Anterior cingulate cortex (tissue), 58 donors: Measurements from ENCODE around the gene LRCH2.
"Not testable (repeated sequence)": the region's sequence is repeated elsewhere in the genome, so short reads cannot be mapped to it uniquely, and the experiment has no call there.

Experiments used
- DNase-seq, 58 donors: peaks; one replicate each; lab custom pipeline; 2025; lab: John Stamatoyannopoulos, UW

The LRCH2 gene

DNA sequence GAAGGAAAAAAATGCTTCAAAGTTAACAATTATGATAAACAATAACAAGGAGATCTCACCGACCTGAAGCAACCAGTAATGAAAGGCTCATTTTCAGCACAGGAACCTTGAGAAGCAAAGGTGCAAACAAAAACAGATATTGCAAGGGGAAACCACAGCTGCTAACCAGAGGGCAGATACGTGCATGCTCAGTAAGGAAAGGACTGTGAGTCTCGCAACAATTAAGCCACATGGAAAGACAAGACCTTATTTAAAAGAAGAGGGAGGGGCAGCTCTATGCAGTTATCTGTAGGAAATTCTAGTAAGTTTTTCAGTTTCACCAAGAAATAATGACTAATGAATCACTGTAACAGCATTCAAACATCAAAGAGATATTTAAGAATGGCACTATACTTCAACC is 19.3 kb downstream of the LRCH2 start:
- no peak for DNase-seq

DNA sequence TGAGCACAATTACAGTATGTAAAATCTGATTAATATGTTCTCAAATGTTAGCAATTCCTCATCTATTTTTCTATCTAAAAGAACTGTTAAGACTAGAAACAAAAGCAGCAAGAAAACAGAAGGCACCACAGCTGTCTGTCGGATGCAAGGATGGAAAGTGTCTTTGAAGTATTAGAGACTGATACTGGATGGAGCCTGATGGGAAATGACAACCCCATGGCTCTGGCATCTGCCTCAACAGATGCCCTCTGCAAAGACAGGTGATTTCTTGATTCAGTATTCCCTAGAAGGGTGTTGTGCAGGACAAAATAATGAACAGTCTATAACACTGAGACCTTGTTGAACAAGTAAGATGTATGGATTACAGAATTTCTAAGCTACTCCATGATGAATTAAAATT is 19.7 kb downstream of the LRCH2 start:
- DNase-seq, result no peak

DNA sequence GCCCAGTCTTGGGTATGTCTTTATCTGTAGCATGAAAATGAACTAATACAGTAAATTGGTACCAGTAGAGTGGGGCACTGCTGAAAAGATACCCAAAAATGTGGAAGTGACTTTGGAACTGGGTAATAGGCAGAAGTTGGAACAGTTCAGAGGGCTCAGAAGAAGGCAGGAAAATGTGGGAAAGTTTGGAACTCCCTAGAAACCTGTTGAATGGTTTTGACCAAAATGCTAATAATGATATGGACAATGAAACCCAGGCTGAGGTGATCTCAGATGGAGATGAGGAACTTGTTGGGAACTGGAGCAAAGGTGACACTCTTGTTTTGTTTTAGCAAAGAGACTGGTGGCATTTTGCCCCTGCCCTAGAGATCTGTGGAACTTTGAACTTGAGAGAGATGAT is 24.3 kb downstream of the LRCH2 start:
- DNase-seq, result not testable (repeated sequence)

DNA sequence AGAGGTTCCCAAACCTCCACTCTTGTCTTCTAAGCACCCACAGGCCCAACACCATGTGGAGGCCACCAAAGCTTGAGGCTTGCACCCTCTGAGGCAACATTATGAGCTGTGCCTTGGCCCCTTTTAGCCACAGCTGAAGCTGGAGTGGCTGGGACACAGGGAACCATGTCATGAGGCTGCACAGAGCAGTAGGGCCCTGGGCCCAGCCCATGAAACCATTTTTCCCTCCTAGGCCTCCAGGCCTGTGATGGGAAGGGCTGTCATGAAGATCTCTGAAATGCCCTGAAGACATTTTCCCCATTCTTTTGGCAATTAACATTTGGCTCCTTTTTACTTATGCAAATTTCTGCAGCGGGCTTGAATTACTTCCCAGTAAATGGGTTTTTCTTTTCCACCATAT is 29.9 kb downstream of the LRCH2 start:
- DNase-seq, result no peak

DNA sequence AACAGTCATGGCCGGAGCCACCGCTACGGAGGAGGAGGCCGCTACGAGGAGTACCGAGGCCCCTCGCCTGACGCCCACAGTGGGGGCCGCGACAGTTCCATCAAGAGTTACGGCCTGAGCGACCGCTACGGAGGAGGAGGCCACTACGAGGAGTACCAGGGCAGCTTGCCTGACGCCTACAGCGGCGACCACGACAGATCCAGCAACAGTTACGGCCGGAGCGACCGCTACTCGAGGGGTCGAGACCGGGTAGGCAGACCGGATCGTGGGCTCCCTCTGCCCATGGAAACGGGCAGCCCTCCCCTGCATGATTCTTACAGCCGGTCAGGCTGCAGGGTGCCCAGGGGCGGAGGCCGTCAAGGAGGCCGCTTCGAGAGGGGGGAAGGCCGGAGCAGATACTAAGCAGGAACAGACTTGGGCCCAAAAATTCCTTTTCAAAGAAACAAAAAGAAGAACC is 41.6 kb downstream of the LRCH2 start:
- no peak for DNase-seq

DNA sequence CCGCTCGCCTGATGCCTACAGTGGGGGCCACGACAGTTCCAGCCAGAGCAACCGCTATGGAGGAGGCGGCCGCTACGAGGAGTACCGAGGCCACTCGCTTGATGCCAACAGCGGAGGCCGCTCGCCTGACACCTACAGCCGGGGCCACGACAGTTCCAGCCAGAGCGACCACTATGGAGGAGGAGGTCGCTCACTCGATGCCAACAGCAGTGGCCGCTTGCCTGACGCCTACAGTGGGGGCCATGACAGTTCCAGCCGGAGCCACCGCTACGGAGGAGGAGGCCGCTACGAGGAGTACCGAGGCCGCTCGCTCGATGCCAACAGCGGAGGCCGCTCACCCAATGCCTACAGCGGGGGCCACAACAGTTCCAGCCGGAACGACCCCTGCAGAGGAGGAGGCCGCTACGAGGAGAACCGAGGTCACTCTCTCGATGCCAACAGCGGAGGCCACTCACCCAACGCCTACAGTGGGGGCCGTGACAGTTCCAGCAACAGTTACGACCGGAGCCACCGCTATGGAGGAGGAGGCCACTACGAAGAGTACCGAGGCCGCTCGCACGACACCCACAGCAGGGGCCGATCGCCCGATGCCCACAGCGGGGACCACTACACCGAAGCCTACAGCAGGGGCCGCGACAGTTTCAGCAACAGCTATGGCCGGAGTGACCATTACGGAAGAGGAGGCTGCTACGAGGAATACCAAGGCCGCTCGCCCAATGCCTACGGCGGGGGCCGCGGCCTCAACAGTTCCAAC is 42.2 kb downstream of the LRCH2 start:
- DNase-seq, result no peak

DNA sequence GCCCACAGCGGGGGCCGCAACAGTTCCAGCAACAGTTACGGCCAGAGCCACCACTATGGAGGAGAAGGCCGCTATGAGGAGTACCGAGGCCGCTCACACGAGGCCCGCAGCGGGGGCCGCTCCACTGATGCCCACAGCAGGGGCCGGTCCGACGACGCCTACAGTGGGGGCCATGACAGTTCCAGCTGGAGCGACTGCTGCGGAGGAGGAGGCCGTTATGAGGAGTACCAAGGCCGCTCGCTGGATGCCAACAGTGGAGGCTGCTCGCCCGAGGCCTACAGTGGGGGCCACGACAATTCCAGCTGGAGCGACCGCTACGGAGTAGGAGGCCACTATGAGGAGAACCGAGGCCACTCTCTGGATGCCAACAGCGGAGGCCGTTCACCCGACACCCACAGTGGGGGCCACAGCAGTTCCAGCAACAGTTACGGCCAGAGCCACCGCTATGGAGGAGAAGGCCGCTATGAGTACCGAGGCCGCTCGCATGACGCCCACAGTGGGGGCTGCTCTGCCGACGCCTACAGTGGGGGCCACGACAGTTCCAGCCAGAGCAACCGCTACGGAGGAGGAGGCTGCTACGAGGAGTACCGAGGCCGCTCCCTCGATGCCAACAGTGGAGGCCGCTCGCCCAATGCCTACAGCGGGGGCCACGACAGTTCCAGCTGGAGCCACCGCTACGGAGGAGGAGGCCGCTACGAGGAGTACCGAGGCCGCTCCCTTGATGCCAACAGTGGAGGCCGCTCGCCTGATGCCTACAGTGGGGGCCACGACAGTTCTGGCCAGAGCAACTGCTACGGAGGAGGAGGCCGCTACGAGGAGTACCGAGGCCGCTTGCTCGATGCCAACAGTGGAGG is 43.0 kb downstream of the LRCH2 start:
- no peak for DNase-seq

DNA sequence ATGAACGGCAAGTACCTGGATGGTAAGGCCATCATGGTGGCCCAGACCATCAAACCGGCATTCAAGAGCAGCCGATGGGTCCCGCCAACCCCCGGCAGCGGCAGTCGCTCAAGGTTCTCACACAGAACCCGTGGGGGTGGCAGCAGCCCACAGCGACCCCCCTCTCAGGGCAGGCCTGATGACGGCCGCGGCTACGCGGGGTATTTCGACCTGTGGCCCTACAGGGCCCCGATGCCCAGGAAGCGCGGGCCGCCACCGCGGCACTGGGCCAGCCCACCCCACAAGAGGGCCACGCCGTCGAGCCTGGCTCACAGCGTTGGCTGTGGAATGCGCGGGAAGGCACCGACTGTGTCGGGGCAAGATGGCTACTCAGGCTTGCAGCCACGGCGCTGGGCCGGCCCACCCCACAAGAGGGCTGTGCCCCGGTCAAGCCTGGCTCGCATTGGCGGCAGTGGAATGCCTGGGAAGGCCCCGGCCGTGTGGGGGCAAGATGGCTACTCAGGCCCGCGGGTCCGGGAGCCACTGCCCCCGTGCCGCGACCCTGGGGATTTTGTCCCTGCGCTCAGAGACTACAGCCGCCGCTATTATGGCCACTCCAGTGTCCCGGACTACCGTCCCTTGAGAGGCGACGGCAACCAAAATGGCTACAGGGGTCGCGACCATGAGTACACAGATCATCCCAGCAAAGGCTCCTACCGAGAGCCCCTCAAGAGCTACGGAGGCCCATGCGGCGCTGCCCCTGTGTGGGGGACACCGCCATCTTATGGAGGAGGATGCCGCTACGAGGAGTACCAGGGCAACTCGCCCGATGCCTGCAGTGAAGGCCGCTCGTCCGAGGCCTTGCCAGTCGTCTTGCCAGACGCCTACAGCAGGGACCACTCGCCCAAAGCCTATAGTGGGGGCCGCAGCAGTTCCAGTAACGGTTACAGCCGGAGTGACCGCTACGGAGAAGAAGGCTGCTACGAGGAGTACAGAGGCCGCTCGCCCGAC is 44.0 kb downstream of the LRCH2 start:
- DNase-seq, result no peak

DNA sequence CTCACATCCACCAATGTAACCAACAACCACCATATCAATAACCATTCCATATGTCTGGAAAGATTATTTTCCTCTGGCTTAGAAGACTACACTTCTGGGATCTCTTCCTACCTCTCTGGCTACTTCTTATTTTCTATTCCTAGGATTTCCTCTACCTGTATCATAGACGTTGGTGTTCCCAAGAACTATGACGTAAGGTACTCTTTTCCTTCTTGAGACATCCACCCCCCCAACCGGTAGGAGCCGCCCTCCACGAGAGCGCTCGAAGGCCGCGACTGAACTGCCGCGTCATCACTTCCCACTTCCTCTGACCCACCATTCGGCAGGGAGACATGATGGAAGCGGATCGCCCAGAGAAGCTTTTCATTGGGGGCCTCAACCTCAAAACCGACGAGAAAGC is 44.8 kb downstream of the LRCH2 start, which contains the start of gene RBMXL3:
Gene RBMXL3 (plus strand): TSS at position 301 of the 400 bp plus-strand sequence. CDS start 32 bp downstream, at position 333.
- DNase-seq, result no peak

DNA sequence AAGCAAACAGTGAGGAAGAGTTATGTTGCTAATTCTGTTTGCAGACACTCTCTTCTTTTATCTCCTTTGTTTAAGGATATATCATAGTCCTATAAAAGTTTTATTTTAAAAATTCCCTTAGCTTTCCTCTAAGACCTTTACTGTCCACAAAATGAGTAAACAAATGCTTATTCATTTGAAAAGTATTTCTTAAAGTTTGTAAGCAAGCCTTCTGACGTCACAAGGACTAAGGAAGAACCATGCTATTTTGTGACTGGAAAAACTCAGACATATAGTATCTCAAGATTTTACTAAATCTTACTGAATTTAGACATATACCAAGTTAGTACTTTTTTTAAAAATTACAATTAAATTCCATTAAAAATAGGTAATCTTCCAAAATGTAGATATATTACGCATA is 49.9 kb downstream of the LRCH2 start:
- DNase-seq, result no peak

DNA sequence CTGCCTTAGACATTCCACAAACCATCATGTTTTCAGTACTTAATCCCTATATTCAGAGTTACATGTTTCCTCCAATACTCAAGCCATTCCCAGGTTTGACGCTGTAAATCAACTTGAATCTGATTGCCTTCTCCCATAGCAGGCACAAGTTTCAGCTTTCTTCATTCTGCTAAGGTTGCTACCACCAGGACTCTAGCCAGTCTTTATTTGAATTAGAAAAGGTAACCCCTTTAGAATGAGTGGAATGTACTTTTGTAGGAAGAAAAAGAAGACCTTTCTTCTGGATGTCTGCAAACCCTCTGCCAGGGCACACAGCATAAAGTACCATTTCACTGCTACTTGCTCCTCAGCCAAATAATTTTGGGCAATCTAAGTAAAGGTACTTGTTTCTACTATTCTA is 55.4 kb downstream of the LRCH2 start:
- DNase-seq, result no peak

DNA sequence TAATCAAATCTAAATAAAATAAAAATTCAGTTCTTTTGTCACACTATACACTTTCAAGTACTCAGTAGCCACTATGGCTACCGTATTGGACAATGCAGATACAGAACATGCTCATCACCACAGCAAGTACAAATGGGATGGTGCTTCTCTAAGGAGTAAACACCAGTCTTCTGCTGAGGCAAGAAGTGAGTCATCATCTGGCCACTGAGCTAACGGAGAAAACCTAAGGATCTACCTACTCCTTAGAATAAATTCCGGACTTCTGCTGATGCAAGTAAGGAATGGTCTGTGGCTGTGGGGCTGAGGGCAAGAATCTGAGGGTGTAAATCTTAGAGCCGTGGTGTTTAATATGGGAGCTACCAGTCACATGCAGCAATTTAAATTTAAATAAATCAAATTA is 56.0 kb downstream of the LRCH2 start:
- DNase-seq, result no peak

DNA sequence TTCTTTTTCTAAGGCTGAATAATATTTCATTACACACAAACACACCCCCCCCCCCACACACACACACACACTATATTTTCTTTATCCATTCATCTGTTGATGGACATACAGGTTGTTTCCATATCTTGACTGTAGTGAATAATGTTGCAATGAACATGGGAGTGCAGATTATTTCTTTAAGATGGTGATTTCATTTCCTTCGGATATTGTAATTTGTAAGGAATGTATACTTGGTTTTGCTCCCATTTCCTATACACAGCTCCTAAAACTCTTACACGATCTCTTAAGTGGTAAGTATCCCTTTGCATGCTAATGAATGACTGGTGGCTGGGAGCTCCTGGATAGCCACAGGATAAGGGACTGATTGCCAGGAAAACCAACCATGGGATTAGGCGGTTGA is 59.3 kb downstream of the LRCH2 start:
- DNase-seq, result no peak

DNA sequence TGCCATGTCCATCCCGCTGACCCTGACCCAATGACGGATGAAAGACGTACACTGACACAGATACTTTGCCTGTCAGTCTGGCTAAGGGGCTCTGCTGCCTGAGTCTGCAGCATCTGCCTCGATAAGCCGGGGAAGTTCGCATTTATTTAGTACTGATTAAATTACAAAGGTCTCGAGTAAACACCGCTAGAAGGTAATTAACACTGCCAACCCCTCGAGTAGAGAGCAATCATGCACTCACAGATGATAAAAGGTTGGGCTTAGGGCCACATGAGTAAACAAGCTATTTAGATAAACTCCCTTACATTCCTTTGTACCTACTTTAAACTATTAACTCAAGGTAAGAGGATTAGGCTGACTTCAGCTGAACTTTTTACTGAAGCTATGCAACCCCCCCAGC is 60.7 kb downstream of the LRCH2 start:
- no peak for DNase-seq

DNA sequence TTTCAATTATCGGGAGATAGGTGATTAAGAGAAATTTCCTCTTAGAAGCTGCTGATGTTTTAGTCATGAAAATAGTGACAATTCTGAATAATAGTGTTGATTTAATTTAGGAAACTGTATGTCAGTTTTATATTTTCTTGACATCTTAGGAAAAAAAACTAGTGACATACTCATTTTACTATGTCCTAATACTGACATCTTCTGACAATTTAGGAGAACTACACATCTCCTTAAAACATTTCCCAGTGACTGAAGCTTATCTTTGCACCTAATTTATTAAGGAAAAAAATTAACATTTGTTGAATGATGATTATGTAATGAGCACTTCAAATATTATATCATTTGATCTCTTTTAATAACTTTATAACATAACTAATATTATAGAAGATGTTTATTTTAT is 86.7 kb downstream of the LRCH2 start:
- no peak for DNase-seq

DNA sequence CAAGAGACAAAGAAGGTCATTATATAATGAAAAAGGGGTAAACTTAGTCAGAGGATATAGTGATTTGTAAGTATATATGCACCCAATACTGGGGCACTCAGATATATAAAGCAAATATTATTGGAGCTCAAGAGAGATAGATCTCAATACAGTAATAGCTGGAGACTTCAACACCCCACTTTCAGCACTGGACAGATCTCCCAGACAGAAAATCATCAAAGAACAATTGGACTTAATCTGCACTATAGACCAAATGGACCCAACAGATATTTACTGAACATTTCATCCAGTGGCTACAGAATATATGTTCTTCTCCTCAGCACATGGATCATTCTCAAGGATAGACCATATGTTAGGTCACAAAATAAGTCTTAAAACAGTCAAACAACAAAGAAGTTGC is 91.8 kb downstream of the LRCH2 start:
- no peak for DNase-seq

DNA sequence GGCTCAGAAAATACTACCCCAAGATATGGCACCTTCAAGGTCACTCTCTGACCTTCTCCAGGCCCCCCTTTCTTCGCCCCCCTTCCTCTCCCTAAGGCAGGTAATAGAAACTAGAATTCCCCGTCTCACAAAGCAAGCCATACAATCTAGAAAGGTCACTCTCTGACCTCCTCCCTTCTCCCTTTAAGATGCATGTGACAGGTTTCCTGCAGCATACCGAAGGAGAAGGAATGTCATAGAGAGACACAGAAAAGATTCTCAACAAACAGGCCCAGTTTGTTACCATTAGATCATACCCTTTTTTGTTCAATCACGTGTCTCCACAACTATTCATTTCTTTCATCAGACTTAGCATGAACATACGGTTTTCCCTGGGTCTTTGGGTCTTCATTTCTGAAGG is 95.9 kb downstream of the LRCH2 start:
- DNase-seq, result no peak

DNA sequence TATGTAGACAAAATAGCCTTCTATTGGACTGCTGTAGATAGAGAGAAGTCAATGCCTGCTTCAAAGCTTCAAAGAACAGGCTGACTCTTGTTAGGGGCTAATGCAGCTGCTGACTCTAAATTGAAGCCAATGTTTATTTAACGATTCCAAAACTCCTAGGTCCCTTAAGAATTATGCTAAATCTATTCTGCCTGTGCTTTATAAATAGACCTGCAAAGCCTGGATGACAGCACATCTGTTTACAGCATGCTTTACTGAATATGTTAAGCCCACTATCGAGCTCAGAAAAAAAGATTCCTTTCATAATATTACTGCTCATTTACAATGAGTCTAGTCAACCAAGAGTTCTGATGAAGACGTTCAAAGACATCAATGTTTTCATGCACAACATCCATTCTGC is 99.5 kb downstream of the LRCH2 start:
- no peak for DNase-seq

DNA sequence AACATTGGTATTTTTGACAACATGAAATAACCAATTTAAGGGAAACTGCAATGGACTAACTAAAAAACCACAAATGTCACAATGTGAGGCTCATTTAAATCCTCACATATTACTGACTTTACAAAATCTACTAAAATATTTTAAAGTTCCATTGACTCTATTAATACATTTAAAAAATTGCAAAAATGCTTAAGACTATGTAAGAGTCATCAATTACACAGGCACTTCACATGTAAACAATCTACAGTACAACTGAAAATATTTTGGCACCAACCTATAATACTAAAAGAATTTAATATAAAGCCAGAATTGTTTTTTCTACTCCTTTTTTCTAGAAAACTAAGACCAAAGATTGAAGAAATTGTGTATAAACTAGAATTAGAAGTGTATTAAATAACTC is 121.5 kb downstream of the LRCH2 start:
- no peak for DNase-seq

DNA sequence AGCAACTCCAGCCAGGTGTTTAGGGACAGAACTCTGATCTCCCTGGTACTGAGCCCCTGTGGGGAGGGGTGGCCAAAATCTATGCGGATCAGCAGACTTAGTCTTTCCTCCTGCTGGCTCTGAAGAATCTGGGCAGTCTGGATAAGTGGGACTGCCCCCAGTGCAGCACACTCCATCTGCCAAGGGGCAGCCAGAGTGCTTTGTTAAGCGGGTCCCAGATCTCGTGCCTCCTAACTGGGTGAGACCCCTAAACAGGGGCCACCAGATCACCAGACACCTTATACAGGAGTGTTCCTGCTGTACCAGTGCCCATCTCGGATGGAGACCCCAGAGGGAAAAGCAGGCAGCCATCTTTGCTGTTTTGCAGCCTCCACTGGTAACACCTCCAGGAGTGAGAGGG is 135.0 kb downstream of the LRCH2 start:
- DNase-seq, result no peak

DNA sequence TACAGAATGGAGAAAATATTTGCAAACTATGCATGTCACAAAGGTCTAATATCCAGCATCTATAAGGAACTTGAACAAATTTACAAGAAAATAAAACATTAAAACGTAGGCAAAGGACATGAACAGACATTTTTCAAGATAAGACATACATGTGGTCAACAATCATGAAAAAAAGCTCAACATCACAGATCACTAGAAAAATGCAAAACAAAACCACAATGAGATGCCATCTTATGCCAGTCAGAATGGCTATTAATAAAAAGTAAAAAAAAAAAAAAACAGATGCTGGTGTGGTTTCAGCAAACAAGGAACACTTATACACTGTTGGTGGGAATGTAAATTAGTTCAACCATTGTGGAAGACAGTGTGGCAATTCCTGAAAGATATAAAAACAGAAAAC is 140.7 kb downstream of the LRCH2 start:
- no peak for DNase-seq
